T-helper 9 cell (primary cell): ENCODE data around the gene GRP.
"Not testable (repeated sequence)": the region's sequence is repeated elsewhere in the genome, so short reads cannot be mapped to it uniquely, and the experiment has no call there.

ENCODE experiments used
- DNase-seq: peaks from one replicate; pipeline ENCODE4 v3.0.0-alpha.2; 2020

Gene GRP

GRCh38 chr18:59229701-59230443 is 9.9 kb downstream of the GRP start:
- DNase-seq = no peak

- DNase-seq = no peak
Observed at GRCh38 chr18:59231114-59231513, 11.2 kb downstream of the GRP start.

GRCh38 chr18:59231877-59232276 is 11.9 kb downstream of the GRP start:
- no peak for DNase-seq

- DNase-seq = no peak
Observed at GRCh38 chr18:59232309-59233016, 12.5 kb downstream of the GRP start.

- no peak for DNase-seq
Observed at GRCh38 chr18:59233017-59233410, 13.1 kb downstream of the GRP start.

- no peak for DNase-seq
Observed at GRCh38 chr18:59238385-59238784, 18.4 kb downstream of the GRP start.

- no peak for DNase-seq
Observed at GRCh38 chr18:59239642-59240041, 19.7 kb downstream of the GRP start.

- DNase-seq = no peak
Observed at GRCh38 chr18:59242906-59243305, 22.9 kb downstream of the GRP start.

- DNase-seq = no peak
Observed at GRCh38 chr18:59246796-59247195, 26.8 kb downstream of the GRP start.

- no peak for DNase-seq
Observed at GRCh38 chr18:59249199-59249774, 29.3 kb downstream of the GRP start.

GRCh38 chr18:59255491-59255890 is 35.5 kb downstream of the GRP start:
- not testable (repeated sequence) for DNase-seq

- DNase-seq = not testable (repeated sequence)
Observed at GRCh38 chr18:59261842-59262241, 41.9 kb downstream of the GRP start.

- DNase-seq = not testable (repeated sequence)
Observed at GRCh38 chr18:59262243-59262642, 42.3 kb downstream of the GRP start.

GRCh38 chr18:59263661-59264060 is 43.7 kb downstream of the GRP start:
- no peak for DNase-seq

GRCh38 chr18:59264121-59264571 is 44.2 kb downstream of the GRP start:
- no peak for DNase-seq

GRCh38 chr18:59264651-59265245 is 44.8 kb downstream of the GRP start:
- DNase-seq = no peak

GRCh38 chr18:59265246-59265973 is 45.5 kb downstream of the GRP start:
- DNase-seq = no peak

GRCh38 chr18:59265974-59266369 is 46.0 kb downstream of the GRP start:
- DNase-seq = no peak

GRCh38 chr18:59266459-59266858 is 46.5 kb downstream of the GRP start:
- no peak for DNase-seq

- DNase-seq = no peak
Observed at GRCh38 chr18:59266886-59267502, 47.0 kb downstream of the GRP start.

- no peak for DNase-seq
Observed at GRCh38 chr18:59267503-59268126, 47.7 kb downstream of the GRP start.
